Activated T-cell treated with anti-CD3 and anti-CD28 coated beads, Interleukin-2, amount 50 U/mL, for 4 hours (primary cell): ENCODE results near the gene TBX1. TPM values are rescaled to one million over a fixed set of nuclear protein-coding genes. Genes with fewer than 3 reads are reported as not detected.

Experiments used
- ATAC-seq, 2 donors: fragments of 200-7000 bp; cut with Tn5 transposase; one replicate each; pipeline ENCODE4 v1.10.0; 2021
- DNase-seq: peaks from one replicate; pipeline ENCODE4 v3.0.0-alpha.2; 2020
- H3K27me3 Mint-ChIP-seq: one replicate; pipeline ENCODE4 v1.8.0; 2021; ENCODE audit warnings: low read depth, mixed read lengths
- H3K36me3 Mint-ChIP-seq: one replicate; pipeline ENCODE4 v1.8.0; 2022; ENCODE audit warnings: mixed read lengths; ENCODE audit not compliant: insufficient read depth
- H3K4me1 Mint-ChIP-seq: one replicate; pipeline ENCODE4 v1.8.0; 2021; ENCODE audit warnings: low read depth, mixed read lengths
- H3K4me3 Mint-ChIP-seq: one replicate; pipeline ENCODE4 v1.8.0; 2021; ENCODE audit warnings: mild to moderate bottlenecking, moderate library complexity, mixed read lengths
- H3K9me3 Mint-ChIP-seq: one replicate; pipeline ENCODE4 v1.8.0; 2021; ENCODE audit warnings: mixed read lengths
- total RNA-seq, 3 donors: library from RNA; stranded (reverse); gene quantifications; one replicate each; pipeline ENCODE4 v1.2.1, GENCODE V29; 2021

Gene TBX1
- total RNA-seq, 3 donors from 2014 or later: not detected

DNA sequence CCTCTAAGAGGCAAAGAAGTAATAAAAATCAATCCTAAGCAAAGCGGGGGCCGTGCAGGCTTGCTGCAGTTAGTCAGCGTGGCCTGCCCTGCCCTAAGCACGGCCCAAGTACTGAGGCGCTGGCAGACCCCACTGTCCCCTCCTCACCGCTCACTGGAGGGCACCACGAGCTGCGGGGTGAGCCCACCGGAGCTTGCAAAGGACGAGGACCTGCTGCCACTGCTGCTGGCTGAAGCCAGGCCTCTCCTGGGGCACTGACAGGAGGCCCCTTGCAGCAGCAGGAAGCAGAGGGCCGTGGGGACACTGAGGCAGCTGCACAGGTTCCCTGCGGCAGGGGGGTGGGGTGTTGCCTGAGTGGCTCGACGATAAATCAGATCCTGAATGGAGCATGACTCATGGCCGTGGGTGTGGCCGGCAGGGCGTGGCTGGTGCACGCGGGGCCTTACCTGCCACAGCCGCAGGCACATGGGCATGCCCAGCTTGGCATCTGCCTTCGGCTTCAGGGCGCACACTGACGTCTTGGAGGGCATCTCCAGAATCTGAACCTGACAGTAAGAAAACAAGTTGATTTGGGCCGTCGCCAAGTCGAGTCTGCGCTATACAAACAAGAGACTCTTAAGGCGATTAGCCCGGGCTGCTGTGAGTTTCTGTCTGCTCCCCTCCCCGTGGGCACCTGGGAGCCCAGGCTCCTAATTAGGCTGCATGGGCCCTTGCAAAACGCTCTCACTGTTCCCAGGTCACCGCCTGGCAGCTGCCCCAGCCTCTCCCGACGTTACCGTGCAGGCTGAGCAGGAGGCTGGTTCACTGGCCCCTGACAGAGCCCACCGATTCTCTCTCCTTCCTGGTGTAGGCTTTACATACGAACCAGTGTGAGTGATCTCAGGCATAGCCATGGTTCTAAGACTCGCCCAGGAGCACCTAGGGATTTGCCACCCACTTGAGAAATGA lies 45.9 kb downstream of the TBX1 start:
- H3K4me3 Mint-ChIP-seq: no peak overlapping the region
- no peaks in the 10 kb centered on the region for H3K9me3 Mint-ChIP-seq
- ATAC-seq (no peak), DNase-seq (no peak)
- no peaks in the 10 kb centered on the region for H3K27me3 Mint-ChIP-seq
- H3K36me3 Mint-ChIP-seq: peaks cover 7% of the 10 kb centered on the region
- peaks cover 6% of the 10 kb centered on the region for H3K4me1 Mint-ChIP-seq

DNA sequence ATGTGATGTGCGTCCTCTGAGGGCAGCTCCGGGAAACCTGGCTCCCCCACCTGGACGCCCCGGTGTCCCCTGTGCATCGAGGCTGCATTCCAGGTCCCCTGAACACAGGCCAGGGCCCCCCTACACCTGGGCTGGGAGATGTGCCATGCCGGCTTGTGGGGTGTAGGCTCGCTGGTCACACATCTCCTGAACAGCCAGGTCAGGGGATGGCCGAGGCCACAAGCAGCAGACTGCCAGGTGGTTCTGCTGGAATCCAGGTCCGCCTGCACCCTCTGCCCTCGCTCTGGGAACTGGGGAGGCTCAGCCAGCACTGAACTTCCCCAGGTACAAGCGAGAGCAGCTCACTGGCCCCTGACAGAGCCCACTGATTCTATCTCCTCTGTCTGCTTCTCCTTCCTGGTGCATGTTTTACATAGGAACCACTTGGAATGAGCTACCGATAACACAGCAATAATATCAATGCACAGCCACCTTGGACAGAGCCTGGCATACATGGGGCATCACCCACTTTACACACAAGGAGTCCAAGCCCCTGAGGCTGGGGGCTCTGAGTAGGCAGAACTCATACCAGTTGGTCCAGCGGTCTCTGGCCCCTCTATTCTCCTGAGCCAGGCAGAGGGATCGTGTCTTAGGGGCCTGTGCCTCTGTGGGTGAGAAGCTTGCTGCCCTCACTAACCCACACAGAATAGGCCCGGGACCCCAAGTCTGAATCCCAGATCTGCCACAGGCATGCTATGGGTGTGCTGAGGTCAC lies 46.8 kb downstream of the TBX1 start:
- Mint-ChIP-seq H3K9me3 (no peaks in the 10 kb centered on the region), H3K4me3 (no peak overlapping the region), H3K36me3 (peaks cover 5% of the 10 kb centered on the region), H3K4me1 (peaks cover 6% of the 10 kb centered on the region), H3K27me3 (no peaks in the 10 kb centered on the region)
- no peak for DNase-seq
- no peak for ATAC-seq

DNA sequence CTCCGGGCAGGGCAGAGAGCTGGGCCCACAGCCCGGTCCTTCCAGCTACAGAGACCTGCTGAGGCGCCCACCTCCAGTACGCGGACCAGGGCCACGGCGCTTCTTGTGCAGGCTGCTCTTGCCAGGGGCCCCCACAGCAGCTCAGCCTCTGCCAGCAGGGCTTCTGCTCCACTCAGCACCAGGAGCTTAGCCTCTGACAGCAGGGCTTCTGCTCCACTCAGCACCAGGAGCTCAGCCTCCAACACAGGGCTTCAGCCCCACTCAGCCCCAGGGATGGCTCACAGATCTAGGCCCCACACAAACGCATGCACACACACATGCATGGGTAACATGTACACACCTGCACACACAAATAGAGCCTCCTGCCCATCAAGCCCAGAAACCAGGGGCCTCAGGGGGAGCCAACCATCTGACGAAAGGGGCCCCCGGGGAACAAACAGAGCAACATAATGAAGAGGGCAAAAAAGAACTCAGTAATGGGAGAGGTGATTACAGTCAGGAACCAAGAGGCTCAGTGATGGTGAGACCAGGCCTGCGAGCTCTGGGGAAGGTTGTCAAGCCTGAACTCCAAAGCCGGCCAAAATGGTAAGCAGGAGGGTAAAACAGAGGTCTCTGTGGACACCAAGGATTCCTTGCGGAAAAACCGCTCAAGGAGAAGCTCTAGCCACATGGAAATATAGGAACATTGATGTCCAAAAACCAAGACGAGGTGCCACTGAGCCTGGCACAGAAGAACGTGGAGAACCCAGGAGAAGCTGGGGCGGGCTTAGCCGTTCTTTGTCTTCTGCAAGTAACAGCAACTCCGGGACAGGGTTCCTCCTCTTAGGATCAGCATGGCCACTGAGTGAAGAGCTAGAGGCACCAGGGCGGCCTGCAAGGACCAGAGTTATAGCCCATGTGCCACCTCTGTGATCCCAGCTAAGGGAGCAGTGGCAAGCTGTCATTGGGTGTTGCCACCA lies 47.6 kb downstream of the TBX1 start:
- H3K27me3 Mint-ChIP-seq: no peaks in the 10 kb centered on the region
- H3K4me3 Mint-ChIP-seq: no peak overlapping the region
- peaks cover 6% of the 10 kb centered on the region for H3K4me1 Mint-ChIP-seq
- peaks cover 4% of the 10 kb centered on the region for H3K36me3 Mint-ChIP-seq
- DNase-seq (no peak), ATAC-seq (no peak)
- no peaks in the 10 kb centered on the region for H3K9me3 Mint-ChIP-seq

DNA sequence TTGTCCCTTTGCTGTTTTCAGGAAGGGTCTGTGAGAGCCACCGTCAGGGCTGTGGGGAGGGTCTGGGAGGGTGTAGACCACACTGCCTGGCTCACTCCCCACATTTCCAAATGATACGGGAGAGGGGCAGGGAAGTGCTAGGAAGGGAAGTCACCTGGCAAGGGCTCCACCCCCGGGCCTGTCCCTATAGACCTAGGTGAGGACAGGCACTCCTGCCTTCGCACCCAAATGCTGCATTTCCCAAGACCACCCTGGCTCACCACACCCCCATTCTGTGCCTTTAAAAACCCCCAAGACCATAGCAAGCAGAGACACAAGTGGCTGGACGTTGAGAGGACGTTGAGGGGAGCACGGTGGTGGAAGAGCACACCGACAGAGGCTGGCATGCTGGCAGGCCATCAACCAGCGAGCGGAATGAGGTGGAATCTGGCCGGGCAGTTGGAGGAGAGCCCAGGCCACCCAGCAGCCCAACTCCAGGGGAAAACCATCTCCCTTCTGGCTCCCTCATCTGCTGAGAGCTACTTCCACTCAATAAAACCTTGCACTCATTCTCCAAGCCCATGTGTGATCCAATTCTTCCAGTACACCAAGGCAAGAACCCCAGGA lies 48.4 kb downstream of the TBX1 start:
- peaks cover 4% of the 10 kb centered on the region for H3K36me3 Mint-ChIP-seq
- DNase-seq (no peak), ATAC-seq (no peak)
- H3K27me3 Mint-ChIP-seq: no peaks in the 10 kb centered on the region
- no peak overlapping the region for H3K4me3 Mint-ChIP-seq
- peaks cover 6% of the 10 kb centered on the region for H3K4me1 Mint-ChIP-seq
- H3K9me3 Mint-ChIP-seq: no peaks in the 10 kb centered on the region

DNA sequence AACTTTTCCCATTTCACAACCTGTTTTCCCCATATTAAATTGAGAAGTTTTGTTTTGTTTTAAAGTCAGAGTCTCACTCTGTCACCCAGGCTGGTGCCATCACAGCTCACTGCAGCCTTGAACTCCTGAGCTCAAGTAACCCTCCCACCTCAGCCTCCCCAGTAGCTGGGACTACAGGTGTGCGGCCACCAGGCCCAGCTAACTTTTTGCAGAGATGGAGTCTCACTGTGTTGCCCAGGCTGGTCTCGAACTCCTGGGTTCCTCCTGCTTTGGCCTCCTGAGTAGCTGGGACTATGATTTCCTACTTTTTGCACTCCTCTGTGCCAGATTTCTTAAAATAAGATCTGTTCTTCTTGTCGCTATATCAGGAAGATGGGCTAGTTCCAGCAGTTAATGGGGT lies 49.2 kb downstream of the TBX1 start:
- DNase-seq: no peak
- H3K27me3 Mint-ChIP-seq: no peaks in the 10 kb centered on the region
- H3K4me3 Mint-ChIP-seq: no peak overlapping the region
- H3K36me3 Mint-ChIP-seq: peaks cover 8% of the 10 kb centered on the region
- H3K4me1 Mint-ChIP-seq: peaks cover 6% of the 10 kb centered on the region
- ATAC-seq: no peak
- H3K9me3 Mint-ChIP-seq: no peaks in the 10 kb centered on the region

DNA sequence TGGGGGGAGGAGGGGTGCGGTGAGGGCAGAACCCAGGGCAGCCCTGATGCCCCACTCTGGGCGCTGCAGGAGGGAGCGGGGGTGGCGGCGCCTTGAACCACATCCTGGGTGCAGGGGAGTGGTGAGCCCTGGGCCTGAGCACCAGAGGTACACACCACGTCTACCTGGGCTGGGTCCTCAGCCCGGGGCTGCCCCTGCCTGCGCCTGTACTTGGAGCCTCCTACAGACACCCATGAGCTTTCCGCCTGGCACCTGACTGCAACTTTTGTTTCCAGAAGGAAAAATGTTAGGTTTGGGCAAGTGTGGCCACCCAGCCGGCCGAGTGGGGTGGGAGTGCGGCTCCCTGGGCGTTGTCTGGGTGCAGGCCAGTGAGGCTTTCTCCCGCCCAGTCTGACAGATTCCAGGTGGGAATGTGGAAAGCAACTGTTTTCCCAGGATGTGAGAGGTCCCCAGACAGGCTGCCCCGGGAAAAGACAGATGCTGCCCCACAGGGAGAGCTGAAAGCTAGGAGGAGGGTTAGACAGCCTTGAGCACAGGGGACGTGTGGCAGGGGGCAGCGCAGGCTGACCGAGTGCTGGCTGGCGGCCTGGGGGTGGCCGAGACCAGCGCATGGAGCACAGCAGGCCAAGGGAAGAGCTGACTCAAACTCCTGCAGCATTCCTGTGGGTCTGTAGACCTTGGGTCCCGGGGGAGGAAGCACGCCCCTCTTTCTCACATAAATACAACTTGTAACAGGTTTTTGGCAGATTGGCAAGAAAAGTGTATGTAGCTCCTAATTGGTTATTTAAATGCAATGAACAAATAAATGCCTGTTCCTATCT lies 50.0 kb downstream of the TBX1 start:
- ATAC-seq (no peak), DNase-seq (no peak)
- Mint-ChIP-seq H3K4me3 (no peak overlapping the region), H3K36me3 (peaks cover 8% of the 10 kb centered on the region), H3K9me3 (no peaks in the 10 kb centered on the region), H3K4me1 (peaks cover 6% of the 10 kb centered on the region), H3K27me3 (no peaks in the 10 kb centered on the region)

DNA sequence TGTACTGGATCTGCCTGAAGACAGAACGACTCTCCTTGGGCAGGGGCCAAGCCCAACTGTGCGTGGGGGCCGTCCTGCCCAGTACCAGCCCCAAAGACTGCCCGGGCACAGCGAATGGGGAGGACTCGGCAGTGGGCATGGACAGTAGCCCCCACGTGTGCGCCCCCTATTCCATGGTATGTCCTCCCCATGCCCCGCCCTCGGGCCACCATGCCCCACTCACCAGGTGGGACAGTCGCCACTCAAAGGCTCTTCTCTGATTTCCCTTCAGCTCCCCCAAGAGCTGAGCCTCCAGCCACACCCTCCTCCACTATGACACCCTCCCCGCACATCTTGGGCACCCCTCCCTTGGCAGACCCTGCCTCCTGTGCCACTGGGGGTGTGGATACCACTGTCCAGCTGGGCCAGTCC lies 50.6 kb downstream of the TBX1 start:
- peaks cover 10% of the 10 kb centered on the region for H3K36me3 Mint-ChIP-seq
- no peak overlapping the region for H3K4me3 Mint-ChIP-seq
- H3K9me3 Mint-ChIP-seq: no peaks in the 10 kb centered on the region
- H3K4me1 Mint-ChIP-seq: peaks cover 6% of the 10 kb centered on the region
- ATAC-seq (no peak), DNase-seq (no peak)
- no peaks in the 10 kb centered on the region for H3K27me3 Mint-ChIP-seq

DNA sequence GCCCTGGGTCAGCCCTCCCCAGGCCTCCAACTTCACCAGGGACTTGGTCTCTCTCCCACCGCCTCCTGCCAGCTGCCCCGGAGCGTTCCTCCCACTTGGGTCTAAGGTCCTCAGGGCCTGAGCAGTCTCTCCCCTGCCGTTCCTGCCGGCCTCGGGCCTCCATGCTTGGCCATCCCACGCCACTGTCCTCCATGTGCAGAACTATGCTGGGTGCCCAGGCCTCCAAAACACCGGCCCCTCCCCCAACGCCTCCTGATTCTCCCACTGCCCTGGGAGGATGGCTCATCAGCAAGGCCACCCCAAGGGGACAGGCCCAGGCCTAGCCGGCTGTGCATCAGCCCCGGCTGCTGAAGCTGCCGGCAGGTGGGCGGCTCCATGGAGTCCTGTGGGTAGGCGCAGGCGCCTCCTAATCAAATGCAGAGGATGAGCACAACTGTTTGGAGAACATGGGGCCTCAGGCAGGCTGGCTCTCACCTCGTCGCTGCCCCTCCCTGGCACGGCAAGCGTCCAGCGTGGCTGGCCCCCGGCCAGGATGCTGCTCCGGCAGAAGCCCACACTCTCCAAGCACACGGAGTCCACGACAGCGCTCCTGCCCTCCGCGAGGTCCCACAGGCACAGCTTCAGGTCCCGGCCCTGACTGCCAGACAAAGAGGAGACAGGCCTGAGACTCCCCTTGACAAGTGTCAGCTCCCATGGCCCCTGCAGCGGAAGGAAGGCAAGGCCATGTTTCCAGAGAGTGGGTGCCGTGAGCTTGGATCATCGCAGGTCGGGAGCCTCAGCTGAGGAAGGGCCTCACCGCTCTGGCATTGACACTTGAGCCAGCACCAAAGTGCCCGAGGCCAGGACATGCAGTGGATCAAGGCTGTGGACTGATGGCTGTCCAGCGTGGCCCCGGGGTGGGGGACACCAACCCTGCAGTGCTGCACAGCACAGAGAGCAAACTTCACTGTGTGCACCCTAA lies 51.5 kb downstream of the TBX1 start:
- Mint-ChIP-seq H3K36me3 (peaks cover 10% of the 10 kb centered on the region), H3K4me3 (no peak overlapping the region), H3K9me3 (no peaks in the 10 kb centered on the region), H3K4me1 (peaks cover 6% of the 10 kb centered on the region), H3K27me3 (no peaks in the 10 kb centered on the region)
- ATAC-seq: no peak
- DNase-seq: no peak

DNA sequence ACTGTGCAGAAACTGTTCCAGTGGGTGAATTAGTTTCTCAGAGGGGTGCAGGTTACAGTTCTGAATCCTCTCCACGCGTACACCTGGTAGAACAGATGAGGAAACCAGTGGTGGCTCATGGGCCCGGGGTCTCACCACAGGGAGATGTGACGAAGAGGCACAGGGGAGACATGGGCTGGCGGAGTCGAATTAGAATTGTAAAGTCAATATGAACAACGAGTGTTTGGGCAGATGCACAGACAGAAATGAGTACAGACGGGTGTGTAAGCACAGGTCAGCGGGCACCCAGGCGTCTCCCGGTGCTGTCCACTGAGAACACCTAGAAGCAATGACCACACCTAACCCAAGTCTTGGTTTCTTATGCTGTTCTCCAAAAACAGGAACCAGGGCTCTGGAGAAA lies 52.3 kb downstream of the TBX1 start:
- Mint-ChIP-seq H3K4me3 (no peak overlapping the region), H3K36me3 (peaks cover 10% of the 10 kb centered on the region), H3K9me3 (no peaks in the 10 kb centered on the region), H3K4me1 (peaks cover 6% of the 10 kb centered on the region), H3K27me3 (no peaks in the 10 kb centered on the region)
- ATAC-seq (no peak), DNase-seq (no peak)

DNA sequence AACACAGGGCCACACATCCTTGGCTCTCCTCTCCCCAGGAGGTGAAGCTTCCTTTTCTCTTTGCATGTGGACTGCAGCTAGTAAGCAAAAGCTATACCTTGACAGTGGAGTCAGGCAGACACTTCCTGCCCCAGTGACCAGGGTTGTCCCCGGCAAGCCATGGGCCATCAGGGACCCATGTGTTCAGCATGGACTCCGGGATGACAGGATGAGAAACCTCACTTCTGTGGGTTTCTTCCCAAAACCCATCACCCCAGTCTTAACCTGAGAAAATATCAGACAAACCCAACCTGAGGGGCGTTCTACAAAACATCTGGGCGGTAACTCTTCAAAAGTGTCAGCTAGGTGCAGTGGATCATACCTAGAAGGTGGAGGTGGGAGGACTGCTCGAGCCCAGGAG lies 53.9 kb downstream of the TBX1 start:
- H3K36me3 Mint-ChIP-seq: peaks cover 10% of the 10 kb centered on the region
- ATAC-seq (no peak), DNase-seq (no peak)
- no peaks in the 10 kb centered on the region for H3K27me3 Mint-ChIP-seq
- H3K4me3 Mint-ChIP-seq: no peak overlapping the region
- H3K4me1 Mint-ChIP-seq: peaks cover 6% of the 10 kb centered on the region
- no peaks in the 10 kb centered on the region for H3K9me3 Mint-ChIP-seq

DNA sequence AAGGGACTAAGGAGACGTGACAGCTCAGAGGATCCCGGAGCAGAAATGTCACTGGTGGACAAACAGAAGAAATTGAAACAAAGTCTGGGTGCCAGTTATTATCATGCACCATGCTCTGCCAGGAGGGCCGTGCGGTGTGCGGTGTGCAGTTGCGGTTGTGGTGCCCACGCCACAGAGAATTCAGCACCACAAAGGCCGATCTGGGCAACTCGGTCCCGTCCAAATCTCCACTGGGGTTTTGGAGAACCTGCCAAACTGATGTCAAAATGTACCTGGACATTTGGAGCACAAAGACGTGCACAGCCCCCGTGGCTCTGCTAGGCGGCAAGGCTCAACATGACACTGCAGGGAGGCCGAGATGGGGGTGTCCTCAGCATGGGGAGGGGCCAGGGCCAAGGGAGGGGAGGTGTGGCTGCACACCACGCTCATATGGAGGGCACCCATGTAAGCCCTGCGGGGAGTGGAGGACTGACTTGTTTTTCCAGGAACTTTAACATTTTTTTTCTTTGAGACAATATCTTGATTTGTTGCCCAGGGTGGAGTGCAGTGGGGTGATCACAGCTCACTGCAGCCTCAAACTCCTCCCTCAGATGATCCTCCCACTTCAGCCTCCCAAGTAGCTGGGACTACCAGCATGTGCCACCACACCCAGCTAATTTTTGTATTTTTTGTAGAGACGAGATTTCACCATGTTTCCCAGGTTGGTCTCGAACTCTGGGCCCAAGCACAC lies 54.7 kb downstream of the TBX1 start:
- Mint-ChIP-seq H3K27me3 (no peaks in the 10 kb centered on the region), H3K4me3 (no peak overlapping the region), H3K9me3 (no peaks in the 10 kb centered on the region), H3K4me1 (peaks cover 6% of the 10 kb centered on the region), H3K36me3 (peaks cover 10% of the 10 kb centered on the region)
- DNase-seq: no peak
- no peak for ATAC-seq

DNA sequence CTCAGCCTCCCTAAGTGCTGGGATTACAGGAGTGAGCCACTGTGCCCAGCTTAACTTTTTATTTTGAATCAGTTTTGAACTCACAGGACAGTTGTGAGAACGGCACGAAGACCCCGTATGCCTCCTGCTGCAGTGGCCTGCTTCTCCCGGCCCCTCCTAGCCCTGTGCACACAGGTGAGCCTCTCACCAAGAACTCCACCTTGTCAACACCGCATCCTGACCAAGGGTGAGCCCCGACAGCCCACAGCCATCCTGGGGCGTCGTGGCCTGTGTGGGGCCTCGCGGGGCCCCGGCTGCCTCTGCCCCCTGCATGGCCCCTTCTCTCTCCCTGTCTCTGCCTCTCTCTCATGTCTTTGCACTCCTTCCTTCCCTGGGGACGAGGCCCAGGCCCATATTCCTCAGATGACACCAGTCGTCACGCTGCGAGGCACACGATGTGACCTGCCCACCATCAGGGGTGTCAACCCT lies 55.3 kb downstream of the TBX1 start:
- H3K9me3 Mint-ChIP-seq: no peaks in the 10 kb centered on the region
- DNase-seq: no peak
- H3K4me3 Mint-ChIP-seq: no peak overlapping the region
- ATAC-seq: no peak
- H3K4me1 Mint-ChIP-seq: peaks cover 3% of the 10 kb centered on the region
- peaks cover 10% of the 10 kb centered on the region for H3K36me3 Mint-ChIP-seq
- no peaks in the 10 kb centered on the region for H3K27me3 Mint-ChIP-seq
